ENCODE data around the gene PIM3.
"Not testable (repeated sequence)": the region's sequence is repeated elsewhere in the genome, so short reads cannot be mapped to it uniquely, and the experiment has no call there.

Gene PIM3

DNA sequence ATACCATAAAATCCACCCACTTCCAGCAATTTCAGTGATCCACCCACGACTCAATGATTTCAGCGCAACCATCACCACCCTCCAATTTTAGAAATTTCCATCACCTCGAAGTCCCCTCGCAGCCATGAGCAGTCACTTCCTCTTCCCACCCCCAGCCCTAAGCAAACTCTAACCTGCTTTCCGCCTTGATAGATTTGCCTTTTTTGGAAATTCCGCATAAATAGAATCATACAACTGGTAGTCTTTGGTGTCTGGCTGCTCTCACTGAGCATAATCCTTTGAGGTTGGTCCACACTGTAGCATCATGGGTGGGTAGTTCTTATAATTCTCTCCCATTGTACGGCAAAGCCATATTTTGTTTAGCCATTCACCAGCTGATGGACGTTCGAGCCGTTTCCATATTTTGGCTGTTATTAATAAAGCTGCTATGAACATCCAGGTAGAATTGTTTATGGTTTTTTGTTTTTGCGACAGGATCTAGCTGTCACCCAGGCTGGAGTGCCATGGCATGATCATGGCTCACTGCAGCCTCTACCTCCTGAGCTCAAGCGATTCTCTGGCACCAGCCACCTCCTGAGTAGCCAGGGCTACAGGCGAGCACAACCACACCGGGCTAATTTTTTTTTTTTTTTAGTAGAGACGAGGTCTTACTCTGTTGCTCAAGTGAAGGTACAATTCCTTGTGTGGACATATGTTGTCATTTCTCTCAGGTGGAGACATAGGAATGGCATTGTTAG, 16.0 kb downstream of the PIM3 start:
- in situ Hi-C loops (cut with MboI; ENCODE audit: low sequenced_read_pairs): no loop called here

DNA sequence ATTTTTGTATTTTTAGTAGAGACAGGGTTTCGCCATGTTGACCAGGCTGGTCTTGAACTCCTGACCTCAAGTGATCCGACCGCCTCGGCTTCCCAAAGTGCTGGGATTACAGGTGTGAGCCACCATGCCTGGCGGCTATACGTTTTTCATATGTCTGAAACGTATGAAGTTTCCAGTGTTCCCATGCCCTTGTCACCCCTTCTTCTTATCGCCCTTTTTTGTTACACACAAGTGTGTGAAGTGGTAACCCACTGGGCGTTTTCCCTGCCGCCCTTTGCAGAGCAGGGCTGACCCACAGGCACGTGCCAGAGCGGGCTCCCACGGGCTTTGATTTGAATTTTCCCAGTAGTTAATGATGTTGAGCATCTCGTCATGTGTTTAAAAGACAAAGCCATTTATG, 17.0 kb downstream of the PIM3 start:
- in situ Hi-C loops (cut with MboI; ENCODE audit: low sequenced_read_pairs): no loop called here

DNA sequence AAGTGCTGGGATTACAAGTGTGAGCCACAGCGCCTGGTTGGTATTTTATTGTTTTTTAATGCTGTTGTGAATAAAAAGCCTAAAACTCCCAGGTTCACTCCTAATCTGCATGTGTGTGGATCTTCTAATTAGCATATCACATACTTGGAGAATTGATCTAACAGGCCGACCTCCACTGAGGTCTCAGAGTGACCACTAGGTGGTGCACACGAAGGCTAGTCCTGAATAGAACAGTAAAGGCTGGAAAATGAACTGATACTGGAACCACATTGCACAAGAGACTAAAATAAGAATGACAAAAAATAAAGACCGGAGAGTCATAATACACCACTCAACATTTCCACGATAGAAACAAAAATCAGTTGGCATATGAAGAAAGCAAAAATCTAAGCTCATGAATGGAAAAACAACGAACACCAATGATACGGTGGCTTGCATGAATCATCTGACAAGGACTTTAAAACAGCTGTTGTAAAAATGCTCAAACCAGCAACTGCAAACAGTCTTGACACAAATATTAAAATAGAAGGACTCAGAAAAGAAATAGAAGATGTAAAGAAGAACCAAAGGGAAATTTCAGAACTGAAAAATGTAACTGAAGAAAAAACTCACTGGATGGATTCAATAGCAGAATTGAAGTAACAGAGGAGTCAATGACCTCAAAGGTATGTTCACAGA, 19.2 kb downstream of the PIM3 start:
- in situ Hi-C loops (cut with MboI; ENCODE audit: low sequenced_read_pairs): no loop called here

DNA sequence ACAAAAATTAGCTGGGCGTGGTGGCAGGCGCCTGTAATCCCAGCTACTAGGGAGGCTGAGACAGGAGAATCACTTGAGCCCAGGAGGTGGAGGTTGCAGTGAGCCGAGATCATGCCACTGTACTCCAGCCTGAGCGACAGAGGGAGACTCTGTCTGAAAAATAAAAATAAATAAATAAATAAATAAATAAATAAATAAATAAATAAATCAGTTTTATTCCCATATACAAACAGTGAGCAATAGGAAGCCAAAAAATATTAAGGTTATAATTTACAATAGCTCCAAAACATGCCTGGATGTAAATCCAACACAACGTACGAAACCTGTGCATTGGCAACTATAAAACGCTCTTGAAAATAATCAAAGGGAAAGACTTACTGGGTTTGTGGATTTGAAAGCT, 21.2 kb downstream of the PIM3 start:
- in situ Hi-C loops (cut with MboI; ENCODE audit: low sequenced_read_pairs): not testable (repeated sequence)

DNA sequence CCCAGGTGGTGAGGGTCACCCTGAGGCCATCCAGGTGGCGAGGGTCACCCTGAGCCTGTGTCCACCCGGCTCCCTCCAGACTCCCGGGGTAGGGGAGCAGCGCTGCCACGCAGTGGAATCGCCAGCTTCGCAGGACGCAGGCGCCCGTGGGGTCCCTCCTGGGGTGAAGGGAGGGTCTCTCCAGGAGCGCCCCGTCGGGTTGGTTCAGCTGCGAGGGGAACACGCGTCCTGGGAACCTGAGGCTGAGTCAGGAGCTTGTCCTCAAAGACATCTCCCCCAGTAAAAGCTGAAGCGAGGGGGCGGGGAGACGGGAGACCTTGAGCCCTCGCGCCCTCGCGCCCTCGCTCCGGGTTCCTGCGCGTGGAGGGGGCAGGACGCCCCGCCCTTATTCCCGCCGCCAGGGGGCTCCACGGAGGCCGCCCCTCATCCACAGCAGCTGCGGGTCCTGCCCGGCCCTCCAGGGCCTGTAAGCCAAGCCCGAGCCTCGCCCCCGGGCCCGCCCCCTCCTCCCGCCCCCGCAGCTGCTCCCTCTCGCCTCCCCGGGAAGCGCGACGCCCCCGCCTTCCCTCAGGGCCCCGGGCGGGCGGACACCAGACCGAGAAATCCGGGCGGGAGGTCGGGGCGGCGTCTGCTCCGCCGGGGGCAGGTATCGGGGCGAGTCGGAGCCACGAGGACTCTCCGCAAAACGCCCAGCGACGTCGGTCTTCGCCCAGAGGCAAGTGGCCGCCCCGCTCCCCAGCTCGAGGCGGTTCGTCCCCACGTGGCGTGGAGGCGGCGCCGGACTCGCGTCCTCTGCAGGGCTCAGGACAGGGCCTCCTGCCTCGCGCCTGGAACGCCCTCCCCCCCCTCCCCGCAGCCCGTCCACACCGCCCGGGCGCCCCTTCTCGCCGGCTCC, 22.8 kb downstream of the PIM3 start:
- in situ Hi-C loops (cut with MboI; ENCODE audit: low sequenced_read_pairs): no loop called here

DNA sequence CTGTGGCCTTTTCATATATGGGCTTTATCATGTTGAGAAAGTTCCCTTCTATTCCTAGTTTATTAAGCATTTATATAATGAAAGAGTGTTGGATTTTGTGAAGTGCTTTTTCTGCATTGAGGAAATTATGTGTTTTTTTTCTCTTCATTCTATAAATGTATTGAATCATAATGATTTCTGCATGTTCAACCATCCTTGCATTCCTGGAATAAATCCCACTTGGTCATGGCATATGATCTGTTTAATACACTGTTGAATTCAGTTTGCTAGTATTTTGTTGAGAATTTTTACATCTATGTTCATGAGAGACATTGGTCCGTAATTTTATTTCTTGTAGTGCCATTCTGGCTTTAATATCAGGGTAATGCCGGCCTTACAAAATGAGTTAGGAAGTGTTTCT, 25.8 kb downstream of the PIM3 start:
- in situ Hi-C loops (cut with MboI; ENCODE audit: low sequenced_read_pairs): no loop called here

DNA sequence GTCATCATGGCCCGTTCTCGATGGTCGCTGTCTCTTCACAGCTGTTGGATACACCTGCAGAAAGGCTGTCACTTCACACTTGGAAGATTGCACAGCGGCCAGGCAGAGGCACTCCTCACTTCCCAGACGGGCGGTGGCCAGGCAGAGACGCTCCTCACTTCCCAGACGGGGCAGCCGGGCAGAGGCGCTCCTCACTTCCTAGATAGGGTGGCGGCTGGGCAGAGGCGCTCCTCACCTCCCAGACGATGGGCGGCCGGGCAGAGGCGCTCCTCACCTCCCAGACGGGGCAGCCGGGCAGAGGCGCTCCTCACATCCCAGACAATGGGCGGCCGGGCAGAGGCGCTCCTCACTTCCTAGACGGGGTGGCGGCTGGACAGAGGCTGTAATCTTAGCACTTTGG, 29.3 kb downstream of the PIM3 start:
- in situ Hi-C loops (cut with MboI; ENCODE audit: low sequenced_read_pairs): not testable (repeated sequence)

DNA sequence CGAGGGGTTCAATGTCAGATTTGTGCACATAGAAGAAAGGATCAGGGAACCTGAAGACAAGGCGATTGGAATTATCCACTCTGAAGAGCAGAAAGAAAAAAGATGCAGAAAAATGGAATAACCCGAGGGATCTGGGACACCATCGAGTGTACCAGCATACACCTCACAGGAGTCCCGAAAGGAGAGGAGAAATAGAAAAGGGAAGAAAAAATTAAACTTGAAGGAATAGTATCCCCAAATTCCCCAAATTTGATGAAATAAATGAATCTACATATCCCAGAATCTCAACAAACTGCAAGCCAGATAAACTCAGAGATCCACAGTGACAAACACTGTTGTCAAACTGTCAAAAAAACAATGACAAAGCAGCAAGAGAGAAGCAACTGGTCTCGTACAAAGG, 30.6 kb downstream of the PIM3 start:
- in situ Hi-C loops (cut with MboI; ENCODE audit: low sequenced_read_pairs): no loop called here

DNA sequence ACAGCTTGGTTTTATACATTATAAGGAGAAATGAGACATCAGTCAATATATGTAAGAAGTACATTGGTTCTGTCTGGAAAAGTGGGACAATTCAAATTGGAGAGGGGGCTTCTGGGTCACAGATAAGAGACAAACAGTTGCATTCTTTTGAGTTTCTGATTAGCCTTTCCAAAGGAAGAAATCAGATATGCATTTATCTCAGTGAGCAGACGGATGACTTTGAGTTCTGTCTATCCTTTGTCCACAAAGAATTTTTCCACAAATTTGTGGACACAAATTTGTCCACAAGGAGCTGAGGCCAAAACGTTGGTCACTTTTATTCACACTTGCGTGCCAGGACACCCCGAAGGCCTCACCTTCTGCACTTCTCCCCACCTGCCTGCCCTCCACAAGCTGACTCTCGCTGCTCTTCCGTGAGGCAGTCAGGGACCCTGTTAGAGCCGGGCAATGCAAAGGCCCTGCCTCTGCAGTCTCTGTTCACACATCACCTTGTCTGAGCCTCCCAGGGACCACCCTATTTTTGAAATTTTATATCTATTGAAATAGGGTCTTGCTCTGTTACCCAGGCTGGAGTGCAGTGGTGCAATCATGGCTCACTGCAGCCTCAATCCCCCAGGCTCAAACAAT, 31.4 kb downstream of the PIM3 start:
- in situ Hi-C loops (cut with MboI; ENCODE audit: low sequenced_read_pairs): no loop called here

DNA sequence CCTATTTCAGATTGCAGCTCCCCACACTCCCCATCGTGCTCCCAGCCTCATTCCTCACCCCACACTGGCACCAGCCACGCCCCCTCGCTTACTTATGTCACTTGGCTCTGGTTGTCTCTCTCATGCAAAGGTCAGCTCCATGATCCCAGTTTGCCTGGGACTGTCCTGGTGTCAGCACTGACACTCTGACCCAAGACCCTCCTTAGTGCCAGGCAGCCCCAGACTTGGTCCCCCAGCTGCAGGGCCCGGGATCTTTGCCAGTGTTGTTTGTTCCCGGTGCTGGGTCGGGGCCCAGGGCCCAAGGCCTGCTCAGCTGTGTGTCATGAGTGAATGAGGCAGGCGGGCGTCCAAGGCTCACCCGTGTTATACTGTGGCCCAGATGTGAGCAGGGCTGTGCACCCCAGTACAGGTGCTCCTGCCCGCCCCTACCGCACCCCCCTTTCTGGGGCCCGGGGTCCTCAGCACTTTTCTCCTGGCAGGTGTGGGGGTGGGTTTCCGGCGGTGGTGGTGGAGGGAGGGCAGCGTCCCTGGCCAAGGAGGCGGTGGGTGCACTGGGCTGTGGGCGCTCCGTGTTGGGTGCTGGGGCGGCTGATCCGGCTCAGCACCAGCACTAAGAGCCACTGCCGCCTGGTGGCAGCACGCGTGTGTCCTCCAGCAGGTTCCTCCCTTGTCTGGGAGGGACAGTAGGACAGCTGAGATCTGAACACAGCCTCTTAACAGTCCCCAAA, 32.5 kb downstream of the PIM3 start:
- in situ Hi-C loops (cut with MboI; ENCODE audit: low sequenced_read_pairs): no loop called here

DNA sequence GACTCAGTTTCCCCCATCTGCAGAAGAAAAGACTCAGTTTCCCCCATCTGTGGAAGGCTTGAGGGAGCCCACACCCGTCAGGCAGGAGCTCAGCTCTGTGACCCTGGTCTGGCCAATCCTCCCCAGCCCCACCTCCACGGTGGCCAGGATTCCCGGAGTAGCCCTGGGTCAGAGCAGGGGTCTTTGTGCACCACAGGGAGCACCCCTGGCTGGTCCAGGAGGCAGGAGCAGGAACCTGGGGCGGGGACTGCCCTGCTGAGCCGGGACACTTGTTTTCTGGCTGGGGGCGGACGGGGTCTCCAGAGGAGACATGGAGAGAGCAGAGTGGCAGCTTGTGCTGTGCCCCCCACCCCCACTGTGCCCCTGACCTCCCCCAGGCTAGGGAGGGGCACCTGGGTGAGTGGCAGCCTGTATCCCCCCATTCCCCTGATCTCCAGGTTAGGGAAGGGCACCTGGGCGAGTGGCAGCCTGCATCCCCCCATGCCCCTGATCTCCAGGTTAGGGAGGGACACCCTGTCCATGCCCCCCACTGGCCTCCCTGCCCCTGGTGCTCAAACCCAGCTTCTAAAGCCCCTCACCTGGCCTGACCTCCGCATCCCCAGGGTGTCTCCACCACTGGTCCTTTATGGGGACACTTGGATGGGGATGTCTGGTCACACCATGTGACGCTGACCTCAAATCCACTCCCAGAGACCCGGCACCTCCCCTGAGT, 33.2 kb downstream of the PIM3 start:
- in situ Hi-C loops (cut with MboI; ENCODE audit: low sequenced_read_pairs): no loop called here

DNA sequence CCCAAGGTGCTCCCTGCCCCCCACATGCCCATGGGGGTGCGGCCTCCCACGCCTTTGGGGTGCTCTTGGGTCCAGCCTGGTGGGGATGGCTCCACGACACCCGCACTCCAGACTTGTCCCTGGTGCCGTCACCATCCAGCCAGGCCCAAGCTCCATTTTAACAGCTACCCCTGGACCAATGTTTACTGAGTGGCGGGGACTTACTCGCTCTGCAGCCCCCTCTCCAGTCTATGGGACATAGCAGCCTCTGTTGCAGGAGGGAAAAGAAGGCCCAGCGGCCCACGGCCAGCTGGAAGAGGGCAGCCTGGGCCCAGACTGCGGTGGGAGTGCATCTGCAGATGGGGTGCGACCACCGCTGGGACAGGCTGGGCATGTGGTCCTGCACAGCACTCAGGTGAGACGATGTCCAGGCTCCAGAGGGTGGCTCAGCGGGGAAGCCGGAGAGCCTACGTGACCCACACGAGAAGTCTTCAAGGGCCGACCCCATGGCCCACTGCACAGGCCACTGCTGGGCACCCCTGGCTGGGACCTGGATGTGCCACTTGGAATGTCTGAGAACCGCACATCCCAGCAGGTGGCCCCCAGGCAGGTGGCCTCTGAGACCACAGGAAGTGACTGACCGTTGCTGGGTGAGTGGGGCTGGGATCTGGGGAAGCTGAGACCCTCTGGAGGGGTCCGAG, 33.9 kb downstream of the PIM3 start:
- in situ Hi-C loops (cut with MboI; ENCODE audit: low sequenced_read_pairs): no loop called here

DNA sequence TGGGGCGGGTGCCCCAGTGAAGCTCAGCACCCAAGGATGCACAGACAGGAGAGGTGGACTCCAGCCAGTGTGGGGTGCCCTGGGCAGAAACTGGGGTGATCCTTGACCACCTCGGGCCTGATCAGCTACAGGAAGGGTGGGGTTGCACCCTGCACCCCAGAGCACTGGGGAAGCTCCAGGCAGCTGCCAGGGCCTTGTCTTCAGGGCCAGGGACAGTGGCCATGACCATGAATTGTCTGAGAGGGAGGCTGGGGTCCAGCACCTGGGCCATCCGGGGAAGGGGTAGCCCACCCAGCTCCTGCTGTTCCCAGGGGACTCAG, 34.4 kb downstream of the PIM3 start:
- in situ Hi-C loops (cut with MboI; ENCODE audit: low sequenced_read_pairs): no loop called here

DNA sequence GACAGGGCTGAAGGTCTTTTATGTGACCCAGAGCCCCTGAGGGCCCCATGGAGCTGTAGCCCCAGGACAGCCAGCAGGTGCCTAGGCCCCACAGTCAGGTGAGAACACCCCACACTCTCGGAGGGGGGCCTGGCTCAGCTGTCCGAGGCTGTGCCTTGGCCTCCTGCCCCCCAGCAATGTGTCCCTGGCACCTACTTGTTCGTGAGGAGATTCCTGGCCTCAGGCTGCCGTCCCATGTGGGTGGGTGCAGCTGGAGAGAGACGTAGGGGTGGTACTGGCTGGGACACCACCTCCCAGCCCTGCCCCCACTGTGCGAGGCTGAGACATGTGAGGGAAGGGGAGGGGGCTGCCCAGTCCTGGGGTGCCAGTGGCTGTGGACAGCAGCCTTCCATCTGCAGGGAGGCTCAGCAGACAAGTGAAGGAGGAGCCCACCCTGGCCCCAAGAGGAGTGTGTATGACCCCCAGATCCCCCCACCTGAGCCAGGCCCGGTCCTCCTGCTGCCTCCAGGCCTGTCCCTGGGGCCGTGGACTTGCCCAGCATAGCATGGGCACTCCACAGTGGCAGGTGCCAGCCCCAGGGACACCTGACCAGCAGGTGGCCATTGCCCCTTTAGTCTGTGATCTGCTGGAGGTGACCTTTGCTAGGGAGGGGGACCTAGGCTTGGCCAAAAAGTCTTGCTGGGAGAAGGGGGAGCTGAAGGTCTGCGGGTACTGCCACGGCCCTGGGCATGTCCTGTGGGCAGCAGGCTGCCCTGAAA, 35.0 kb downstream of the PIM3 start:
- in situ Hi-C loops (cut with MboI; ENCODE audit: low sequenced_read_pairs): no loop called here

DNA sequence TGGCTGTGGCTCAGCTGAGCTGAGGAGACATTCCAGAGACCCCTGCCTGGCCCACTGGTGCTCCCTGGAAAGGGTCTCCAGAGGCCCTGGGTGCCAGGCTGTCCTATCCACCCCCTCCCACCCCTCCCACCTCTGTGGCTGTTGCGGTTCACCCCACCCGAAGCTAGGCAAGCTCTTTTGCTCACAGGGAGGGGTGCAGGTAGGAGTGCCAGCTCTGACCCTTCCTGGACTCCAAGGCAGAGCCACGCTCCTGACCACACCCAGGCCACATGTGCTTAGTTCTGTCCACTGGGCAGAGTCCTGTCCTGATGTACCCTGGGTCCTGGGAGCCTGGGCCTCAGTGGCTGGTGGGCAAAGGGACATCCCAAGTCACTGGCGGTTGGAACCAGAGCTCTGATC, 35.5 kb downstream of the PIM3 start:
- in situ Hi-C loops (cut with MboI; ENCODE audit: low sequenced_read_pairs): no loop called here

DNA sequence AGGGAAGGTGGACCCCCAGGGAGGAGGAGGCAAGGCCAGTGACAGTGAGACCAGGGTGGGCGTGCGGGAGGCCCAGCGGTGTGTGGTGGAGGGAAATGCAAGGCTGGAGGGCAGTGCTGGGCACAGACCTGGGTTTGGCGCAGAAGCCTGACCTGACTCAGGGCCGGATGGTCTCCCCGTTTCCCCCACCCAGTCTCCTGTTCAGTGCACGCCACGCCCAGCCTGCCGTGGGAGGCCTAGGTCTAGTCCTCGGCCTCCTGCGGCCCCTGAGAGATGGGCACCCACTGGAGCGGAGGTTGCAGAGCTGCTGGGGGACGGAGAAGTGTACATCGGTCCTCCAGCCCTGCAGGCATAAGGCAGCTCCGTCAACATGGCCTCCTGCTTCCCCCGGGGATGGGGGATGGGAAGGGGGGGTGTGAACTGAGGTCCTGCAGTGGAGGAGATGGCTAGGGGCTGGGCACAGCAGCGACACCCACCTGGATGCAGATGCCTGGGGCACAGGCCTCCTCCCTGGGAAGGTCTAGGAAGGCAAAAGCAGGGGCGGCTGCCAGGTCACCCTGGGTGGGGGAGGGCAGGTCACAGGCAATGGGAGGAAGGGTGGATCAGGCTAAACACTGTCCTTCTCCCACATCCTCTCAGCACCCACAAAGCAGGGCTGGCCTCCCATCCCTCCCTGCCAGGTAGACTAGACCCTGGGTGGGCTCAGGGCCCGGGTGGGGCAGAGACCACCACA, 36.1 kb downstream of the PIM3 start:
- in situ Hi-C loops (cut with MboI; ENCODE audit: low sequenced_read_pairs): no loop called here

DNA sequence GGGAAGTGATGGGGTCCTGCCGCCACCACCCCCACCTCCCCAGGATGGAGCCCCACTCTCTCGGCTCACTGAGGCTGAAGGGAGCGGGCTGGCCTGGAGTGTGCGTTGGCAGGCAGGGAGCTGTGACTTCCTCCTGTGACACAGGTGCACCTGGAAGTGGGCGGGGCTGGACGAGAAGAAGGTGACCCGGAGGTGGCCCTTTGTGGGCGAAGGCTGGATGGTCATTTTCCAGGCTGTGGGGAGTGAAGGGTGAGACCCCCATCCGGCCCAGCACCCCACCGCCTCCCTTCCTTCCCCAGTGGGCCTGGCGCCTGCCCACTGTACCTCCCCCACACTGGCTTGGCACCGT, 36.7 kb downstream of the PIM3 start:
- in situ Hi-C loops (cut with MboI; ENCODE audit: low sequenced_read_pairs): no loop called here
